Measurements from ENCODE around the gene NAGS. TPM values are rescaled to one million over a fixed set of nuclear protein-coding genes. Genes with fewer than 3 reads are reported as not detected.

Gene NAGS
- 1.9 and 2.2 TPM in 2 replicates for total RNA-seq
- total RNA-seq (2013) = 1.5 TPM
- polyA plus RNA-seq = 0.42 and 0.66 TPM in 2 replicates
- 1.3 and 1.8 TPM in 2 replicates for polyA minus RNA-seq

GRCh38 chr17:44004077-44004760 lies at the start of gene NAGS:
TSS of gene NAGS (plus strand) at chr17:44004622. CDS start at chr17:44004664, 42 bp downstream.
- H3K27ac Mint-ChIP-seq = peak within 1 kb of the TSS; percentile 61

More at GRCh38 chr17:44004077-44004760, at the start of gene NAGS:
- ChIA-PET POLR2A (interaction anchor here (0.7 kb wide), 1 partner anchor 689 kb away, joined by 7 read pairs; no protein-coding TSS in a partner anchor), CTCF (interaction anchor here (1.0 kb wide), 1 partner anchor 8 kb away, joined by 3 read pairs; no protein-coding TSS in a partner anchor)
- H3K27me3 Mint-ChIP-seq = peaks cover 16% of the 10 kb centered on the region
- intact Hi-C loops (cut with micrococcal nuclease) = no loop called here
- Histone ChIP-seq H3K27ac (ENCODE audit: low read length in 2 of 2) (no peak within 1 kb of the TSS), H3K27me3 (replicated peaks in 1 of 4; ENCODE audit: control extremely low read depth in 1 of 4, control insufficient read depth in 3 of 4, insufficient read depth in 4 of 4, low read length in 3 of 4) (peaks cover 0 to 28% (median 11%) of the 10 kb centered on the region in 4 experiments), H3K4me3 (ENCODE audit: control extremely low read depth in 1 of 5, extremely low read depth in 1 of 5, insufficient read depth in 1 of 5, low read depth in 2 of 5, low read length in 4 of 5) (peak within 1 kb of the TSS in 3 of 5 experiments; percentile 77 to 84 (median 83)), H3K4me2 (replicated peaks; ENCODE audit: low read depth, low read length, poor library complexity, severe bottlenecking) (peak within 1 kb of the TSS; percentile 100), H2AFZ (ENCODE audit: insufficient read depth, low read depth, low read length, poor library complexity, severe bottlenecking) (peak within 1 kb of the TSS; percentile 90), H3K79me2 (ENCODE audit: control insufficient read depth, insufficient read depth, low read length) (peaks cover 9% of the 10 kb centered on the region), H3K9me3 (ENCODE audit: control extremely low read depth in 1 of 3, control insufficient read depth in 2 of 3, insufficient read depth in 1 of 3, low read length in 2 of 3) (peaks cover 0 to 19% (median 0%) of the 10 kb centered on the region in 3 donors), H3K9ac (ENCODE audit: low read length) (peak within 1 kb of the TSS; percentile 80), H3K36me3 (replicated peaks in 1 of 2; ENCODE audit: control extremely low read depth in 1 of 2, control insufficient read depth in 1 of 2, extremely low read depth in 1 of 2, insufficient read depth in 2 of 2, low read length in 1 of 2) (no peaks in the 10 kb centered on the region), H3K4me1 (ENCODE audit: control insufficient read depth in 2 of 2, insufficient read depth in 2 of 2, low read length in 2 of 2) (peaks cover 37 to 42% of the 10 kb centered on the region in 2 donors), H4K20me1 (ENCODE audit: control insufficient read depth, insufficient read depth, low read length, poor library complexity, severe bottlenecking) (no peaks in the 10 kb centered on the region)
- WGBS (ENCODE audit: insufficient coverage) = 16% methylated on average over 23 of the region's 25 CpGs
- DNase-seq = no peak
- peaks cover 33% of the 10 kb centered on the region for H3K4me1 Mint-ChIP-seq
- no peaks in the 10 kb centered on the region for H3K9me3 Mint-ChIP-seq (ENCODE audit: insufficient read depth)
- H3K4me3 Mint-ChIP-seq = peak within 1 kb of the TSS; percentile 76
- TF ChIP-seq CTCF (IDR thresholded peaks at IDR 0.05) = no peak
- TF ChIP-seq EZH2 (IDR thresholded peaks at IDR 0.05; ENCODE audit: borderline replicate concordance, insufficient read depth, low read depth, low read length, poor library complexity, severe bottlenecking) = peak; percentile 33
- ATAC-seq (ENCODE audit: low read depth) = no peak

Data from B cell (primary cell).